HT1080 (cell line): Measurements from ENCODE around the gene STIP1. TPM values are rescaled to one million over a fixed set of nuclear protein-coding genes. Genes with fewer than 3 reads are reported as not detected.
A peak's percentile ranks its signal among the peaks of the same experiment; 100 is the strongest.

ENCODE experiments used
- DNase-seq: peaks from one replicate; pipeline ENCODE4 v3.0.0-alpha.2; 2015; ENCODE audit warnings: low read depth
- total RNA-seq: library from RNA; depleted of rRNA; stranded (reverse); fragments of >200 nt; shearing (Covaris generic); gene quantifications from 2 replicates; pipeline ENCODE4 v1.2.3, GENCODE V29; 2014; rRNA removed

Gene STIP1
- total RNA-seq, 1 experiment from 2014 or later, result 368 TPM

DNA sequence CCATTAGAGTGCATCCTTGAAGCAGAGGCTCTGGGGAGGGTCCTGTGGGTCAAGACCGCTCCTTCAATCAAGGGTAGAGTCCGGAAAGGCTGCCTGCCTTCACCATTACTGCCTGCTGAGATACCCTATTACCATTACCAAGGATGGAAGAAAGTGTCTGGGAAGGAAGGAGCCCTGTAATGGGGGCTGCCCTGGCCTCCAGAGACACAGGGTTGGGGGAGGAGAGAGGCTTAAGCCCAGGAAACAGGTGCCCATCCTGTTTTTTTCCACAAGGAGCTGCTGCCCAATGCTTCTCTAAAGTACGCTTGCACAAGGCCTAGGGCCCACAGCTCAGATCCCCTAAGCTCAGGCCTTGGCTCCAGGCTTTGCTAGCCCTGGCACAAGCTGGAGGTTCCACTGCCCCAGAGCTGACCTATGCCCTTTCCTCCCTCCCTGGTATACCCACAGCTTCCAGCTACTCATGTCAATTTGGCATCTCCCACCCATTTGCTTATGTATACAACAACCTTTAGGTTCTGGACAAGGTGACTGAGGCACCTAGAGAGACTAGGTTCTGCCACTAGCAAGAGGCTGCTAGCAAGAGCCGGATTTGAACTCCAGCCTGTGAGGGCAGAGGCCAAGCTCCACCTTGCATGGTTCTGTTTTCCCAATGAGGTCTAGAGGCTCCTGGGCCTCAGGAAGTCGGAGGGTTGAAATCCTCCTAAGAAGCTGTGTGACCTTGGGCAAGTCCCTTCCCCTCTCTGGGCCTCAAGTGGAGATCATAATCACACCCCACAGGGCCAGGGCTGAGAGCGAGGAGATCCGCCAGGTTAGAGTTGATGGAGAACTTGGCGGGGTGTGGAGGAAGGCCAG is 63.8 kb downstream of the STIP1 start:
- no peak for DNase-seq

DNA sequence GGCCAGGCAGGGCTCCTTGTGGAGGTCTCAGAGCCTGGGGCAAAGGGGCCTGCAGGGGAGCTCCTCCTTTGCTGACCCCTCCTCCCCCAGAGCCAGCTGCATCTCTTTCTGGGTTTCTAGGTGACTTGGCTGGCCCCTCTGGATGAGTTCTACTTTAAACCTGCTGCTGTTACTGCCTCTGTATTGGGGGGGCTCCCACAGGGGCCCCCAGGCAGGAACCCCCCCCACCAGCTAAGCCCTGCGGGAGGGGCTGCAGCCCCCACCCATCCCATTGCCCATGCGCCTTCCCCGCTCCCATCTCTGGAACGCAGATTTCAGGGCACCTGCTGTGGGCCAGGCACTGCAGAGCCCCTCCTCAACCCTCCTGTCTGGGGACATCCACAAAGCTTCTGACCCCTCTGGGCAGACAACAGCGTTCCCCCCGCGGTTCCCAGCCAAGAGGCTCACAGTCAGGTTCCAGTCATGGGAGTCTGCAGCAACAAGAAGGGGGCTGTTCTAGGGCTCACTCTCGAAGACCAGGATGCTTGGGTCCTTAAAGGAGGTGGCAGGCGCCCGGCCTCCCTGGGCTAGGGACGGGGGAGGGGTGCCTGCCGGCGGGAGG is 64.5 kb downstream of the STIP1 start:
- DNase-seq, result no peak

- peak; percentile 23 for DNase-seq
Measured at GRCh38 chr11:64251016-64251752, 65.2 kb downstream of the STIP1 start, which contains the start of gene PLCB3. TSS of gene PLCB3 (plus strand) at chr11:64251530. CDS start at chr11:64251650, 120 bp downstream.

- peak; percentile 6 for DNase-seq
Measured at GRCh38 chr11:64251753-64252002, 65.7 kb downstream of the STIP1 start.

- DNase-seq, result peak; percentile 22
Measured at GRCh38 chr11:64252003-64252872, 66.3 kb downstream of the STIP1 start.

- no peak for DNase-seq
Measured at GRCh38 chr11:64253043-64253442, 67.1 kb downstream of the STIP1 start.

DNA sequence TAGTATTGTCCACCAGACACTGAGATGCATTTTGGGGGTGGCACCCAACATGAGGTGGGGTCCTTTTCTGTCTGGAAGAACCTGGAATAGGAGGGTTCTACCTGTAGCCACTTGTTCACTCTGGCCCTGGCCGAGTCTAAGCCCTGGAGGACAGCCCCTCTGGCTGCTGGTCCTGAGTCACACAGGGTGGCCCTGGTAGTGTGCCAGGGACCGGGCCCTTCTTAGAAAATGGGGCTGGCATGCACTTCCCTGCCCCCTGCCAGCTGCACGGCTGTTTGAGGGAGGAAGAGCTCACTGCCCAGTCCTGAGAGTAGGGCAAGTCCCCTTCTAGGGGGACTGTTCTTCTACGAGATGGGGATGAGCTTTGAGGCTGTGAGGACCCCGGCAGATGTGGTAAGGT is 67.5 kb downstream of the STIP1 start:
- no peak for DNase-seq

Other genes starting within 250 kb of the STIP1 start
- gene NAA40, start 247.2 kb upstream of the STIP1 start, total RNA-seq, result 10.6 and 15.9 TPM in 2 replicates
- gene COX8A, start 211.6 kb upstream of the STIP1 start, total RNA-seq, result 968 and 1,023 TPM in 2 replicates
- gene OTUB1, start 199.7 kb upstream of the STIP1 start, total RNA-seq, result 80.1 and 87.9 TPM in 2 replicates
- not detected in 2 replicates for gene FLRT1, start 150.2 kb upstream of the STIP1 start, total RNA-seq
- gene MACROD1, start 20.1 kb upstream of the STIP1 start, total RNA-seq, result 19.9 and 22.5 TPM in 2 replicates
- 1.5 and 2.0 TPM in 2 replicates for gene FERMT3, start 20.6 kb downstream of the STIP1 start, total RNA-seq
- 37.4 and 42.7 TPM in 2 replicates for gene TRPT1, start 40.0 kb downstream of the STIP1 start, total RNA-seq
- 61.8 and 80.6 TPM in 2 replicates for gene NUDT22, start 40.1 kb downstream of the STIP1 start, total RNA-seq
- 2.9 and 11.1 TPM in 2 replicates for gene DNAJC4, start 44.4 kb downstream of the STIP1 start, total RNA-seq
- 26.7 and 71.0 TPM in 2 replicates for gene VEGFB, start 48.4 kb downstream of the STIP1 start, total RNA-seq
- 103 and 111 TPM in 2 replicates for gene FKBP2, start 54.9 kb downstream of the STIP1 start, total RNA-seq
- gene PPP1R14B, start 60.8 kb downstream of the STIP1 start, total RNA-seq, result 614 and 695 TPM in 2 replicates
- gene PLCB3, start 65.4 kb downstream of the STIP1 start, total RNA-seq, result 50.6 and 57.4 TPM in 2 replicates
- gene BAD, start 98.5 kb downstream of the STIP1 start, total RNA-seq, result 129 and 138 TPM in 2 replicates
- gene GPR137, start 99.7 kb downstream of the STIP1 start, total RNA-seq, result 26.8 and 36.7 TPM in 2 replicates
- not detected in 2 replicates for gene KCNK4, start 105.1 kb downstream of the STIP1 start, total RNA-seq
- 1.0 and 1.2 TPM in 2 replicates for gene CATSPERZ, start 114.2 kb downstream of the STIP1 start, total RNA-seq
- gene ESRRA, start 119.4 kb downstream of the STIP1 start, total RNA-seq, result 74.5 and 77.5 TPM in 2 replicates
- gene TRMT112, start 131.4 kb downstream of the STIP1 start, total RNA-seq, result 471 and 628 TPM in 2 replicates
- gene PRDX5, start 131.9 kb downstream of the STIP1 start, total RNA-seq, result 274 and 324 TPM in 2 replicates
- gene CCDC88B, start 154.0 kb downstream of the STIP1 start, total RNA-seq, result 4.9 and 7.1 TPM in 2 replicates
- gene RPS6KA4, start 173.0 kb downstream of the STIP1 start, total RNA-seq, result 86.9 and 95.7 TPM in 2 replicates